Measurements from ENCODE around the gene RBM39.

The RBM39 gene

DNA sequence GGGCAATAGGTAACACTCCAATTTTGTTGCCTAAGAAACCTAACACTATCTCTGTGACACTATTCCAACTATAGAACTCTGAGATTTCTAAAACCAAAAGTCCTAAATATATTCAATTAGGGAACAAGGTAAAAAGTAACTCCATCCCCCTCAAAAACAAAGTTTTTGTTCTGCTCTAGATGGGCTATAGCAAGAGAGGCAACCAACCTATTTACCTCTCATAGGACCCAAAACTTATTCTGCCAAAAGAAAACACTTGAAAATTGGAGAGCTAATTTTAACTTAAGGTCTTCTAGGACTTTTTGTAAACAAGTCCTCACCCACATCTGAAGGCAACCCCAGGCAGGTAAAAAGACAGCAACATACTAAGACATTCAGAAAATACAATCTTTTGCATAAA, 7.7 kb downstream of the RBM39 start:
- TF ChIP-seq, protein P1, sequence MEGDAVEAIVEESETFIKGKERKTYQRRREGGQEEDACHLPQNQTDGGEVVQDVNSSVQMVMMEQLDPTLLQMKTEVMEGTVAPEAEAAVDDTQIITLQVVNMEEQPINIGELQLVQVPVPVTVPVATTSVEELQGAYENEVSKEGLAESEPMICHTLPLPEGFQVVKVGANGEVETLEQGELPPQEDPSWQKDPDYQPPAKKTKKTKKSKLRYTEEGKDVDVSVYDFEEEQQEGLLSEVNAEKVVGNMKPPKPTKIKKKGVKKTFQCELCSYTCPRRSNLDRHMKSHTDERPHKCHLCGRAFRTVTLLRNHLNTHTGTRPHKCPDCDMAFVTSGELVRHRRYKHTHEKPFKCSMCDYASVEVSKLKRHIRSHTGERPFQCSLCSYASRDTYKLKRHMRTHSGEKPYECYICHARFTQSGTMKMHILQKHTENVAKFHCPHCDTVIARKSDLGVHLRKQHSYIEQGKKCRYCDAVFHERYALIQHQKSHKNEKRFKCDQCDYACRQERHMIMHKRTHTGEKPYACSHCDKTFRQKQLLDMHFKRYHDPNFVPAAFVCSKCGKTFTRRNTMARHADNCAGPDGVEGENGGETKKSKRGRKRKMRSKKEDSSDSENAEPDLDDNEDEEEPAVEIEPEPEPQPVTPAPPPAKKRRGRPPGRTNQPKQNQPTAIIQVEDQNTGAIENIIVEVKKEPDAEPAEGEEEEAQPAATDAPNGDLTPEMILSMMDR (conservative IDR thresholded peaks at IDR 0.05; ENCODE audit: low read depth) = no peak
- CTCF ChIA-PET = interaction anchor here (1.1 kb wide), 1 partner anchor 220 kb away, joined by 3 read pairs; the partner anchor contains the start of gene SCAND1
- no peak for DNase-seq (ENCODE audit: low spot score)
- POLR2A ChIA-PET (ENCODE audit: low non-redundant PET) = interaction anchor here (0.6 to 0.7 kb wide), 2 partner anchors 11 to 109 kb away, joined by 3 read pairs; no protein-coding TSS in a partner anchor
- H3K27ac ChIP-seq = no peak overlapping the region

DNA sequence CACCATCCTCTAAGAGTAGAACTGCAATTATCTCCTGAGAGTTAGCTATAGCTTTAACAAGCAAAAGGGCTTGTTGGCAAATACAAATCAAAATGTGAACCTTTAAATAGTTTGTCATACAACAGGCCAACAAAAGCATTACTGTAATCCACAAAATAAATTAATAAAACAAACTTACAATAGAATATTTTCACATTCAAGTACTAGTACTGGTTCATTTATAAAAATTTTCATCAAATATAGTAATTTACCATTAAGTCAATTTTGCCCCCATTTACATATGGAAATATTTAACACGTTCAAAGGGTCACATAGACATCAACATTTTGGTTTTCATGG, 9.4 kb downstream of the RBM39 start:
- CTCF ChIA-PET = no interaction called here
- POLR2A ChIA-PET (ENCODE audit: low non-redundant PET) = no interaction called here
- peak overlapping the region; percentile 6; the same call in 1 of the 2 replicates for H3K27ac ChIP-seq
- no peak for DNase-seq (ENCODE audit: low spot score)
- TF ChIP-seq, protein P1 (conservative IDR thresholded peaks at IDR 0.05; ENCODE audit: low read depth) = no peak

DNA sequence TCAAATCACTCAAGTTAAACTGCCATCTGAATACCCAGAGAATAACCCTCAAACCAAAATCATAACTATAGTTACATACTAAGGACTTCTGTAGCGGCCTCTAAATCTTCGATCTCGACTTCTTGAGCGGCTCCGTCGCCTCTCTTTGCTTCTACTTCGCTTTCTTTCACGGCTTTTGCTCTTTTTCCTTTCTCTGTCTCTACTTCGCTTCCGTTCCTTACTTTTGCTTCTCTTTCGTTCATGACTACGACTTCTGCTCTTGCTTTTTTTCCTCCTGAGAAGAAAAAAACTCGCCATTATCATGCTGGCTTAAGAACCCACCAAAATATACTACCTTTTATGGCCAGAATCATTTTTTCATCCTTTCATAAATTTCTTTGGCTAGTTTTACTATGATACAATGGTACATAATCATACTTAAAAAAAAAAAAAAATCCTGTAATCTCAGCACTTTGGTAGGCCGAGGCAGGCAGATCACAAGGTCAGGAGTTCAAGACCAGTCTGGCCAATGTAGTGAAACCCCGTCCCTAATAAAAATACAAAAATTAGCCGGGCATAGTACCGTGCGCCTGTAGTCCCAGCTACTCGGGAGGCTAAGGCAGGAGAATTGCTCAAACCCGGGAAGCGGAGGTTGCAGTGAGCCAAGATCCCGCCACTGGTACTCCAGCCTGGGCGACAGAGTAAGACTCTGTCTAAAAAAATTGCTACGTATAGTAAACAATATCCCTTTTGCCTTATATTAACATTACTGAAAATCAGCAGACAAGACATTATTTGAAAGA, 10.0 kb downstream of the RBM39 start:
- TF ChIP-seq, protein P1 (conservative IDR thresholded peaks at IDR 0.05; ENCODE audit: low read depth) = no peak
- DNase-seq (ENCODE audit: low spot score) = no peak
- H3K27ac ChIP-seq = no peak overlapping the region
- ChIA-PET POLR2A (ENCODE audit: low non-redundant PET) (no interaction called here), CTCF (no interaction called here)

DNA sequence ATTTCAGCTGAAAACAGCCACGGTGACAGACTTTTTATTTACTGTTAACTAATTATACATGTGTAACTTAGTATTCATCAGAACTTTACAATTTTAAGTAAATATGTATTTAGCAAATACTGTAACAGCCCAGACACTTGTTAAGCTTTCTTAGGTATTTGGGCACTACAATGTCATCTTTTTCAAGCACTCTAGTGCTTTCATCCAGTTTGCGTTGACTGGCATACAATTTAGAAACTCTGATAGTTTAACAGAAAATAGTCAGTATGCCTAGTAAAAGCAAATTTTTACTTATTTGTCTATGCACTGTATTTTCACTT, 10.6 kb downstream of the RBM39 start:
- TF ChIP-seq, protein P1 (conservative IDR thresholded peaks at IDR 0.05; ENCODE audit: low read depth) = no peak
- DNase-seq (ENCODE audit: low spot score) = no peak
- CTCF ChIA-PET = interaction anchor here (1.0 kb wide), 1 partner anchor 8 kb away, joined by 3 read pairs; no protein-coding TSS in a partner anchor
- POLR2A ChIA-PET (ENCODE audit: low non-redundant PET) = no interaction called here
- no peak overlapping the region for H3K27ac ChIP-seq

DNA sequence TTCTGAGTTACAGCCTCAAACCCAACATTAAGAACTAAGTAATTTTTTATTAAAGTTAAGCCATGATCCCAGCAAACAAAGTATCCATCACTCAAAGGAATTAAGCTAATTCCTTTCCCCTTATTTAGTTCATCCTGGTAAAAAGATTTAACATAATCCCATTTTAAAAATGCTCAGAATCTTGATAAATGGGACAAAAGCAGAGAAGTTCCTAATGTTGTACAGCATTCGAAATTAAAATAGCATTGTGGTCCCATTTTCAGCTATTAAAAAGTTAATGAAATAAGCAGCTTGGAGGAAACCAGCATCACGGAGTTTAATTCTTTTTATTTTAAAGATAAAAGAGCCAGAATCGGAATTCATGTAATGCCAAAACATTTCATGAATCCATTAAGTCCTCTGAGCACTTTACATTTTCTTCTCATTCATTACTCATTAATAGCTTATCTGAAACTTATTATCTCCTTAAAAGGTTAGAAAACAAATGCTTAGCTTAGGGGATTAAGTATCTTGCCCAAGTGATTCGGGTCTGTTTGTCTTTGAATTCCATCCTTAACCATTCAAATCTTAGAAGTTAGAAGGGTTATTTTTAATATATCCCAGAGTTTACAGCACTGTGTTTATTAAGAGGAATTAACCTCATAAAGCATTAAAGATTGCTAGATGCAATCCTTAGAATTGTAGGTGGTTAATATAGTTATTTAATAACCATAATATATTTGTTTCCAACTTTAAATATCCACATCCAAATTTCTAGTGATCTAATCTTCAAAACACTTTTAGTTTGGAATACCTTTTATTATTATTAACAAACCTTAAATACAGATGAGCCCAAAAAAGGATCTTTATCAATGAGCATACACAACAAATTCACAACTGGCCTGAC, 11.2 kb downstream of the RBM39 start:
- ChIA-PET POLR2A (ENCODE audit: low non-redundant PET) (interaction anchor here (0.7 kb wide), 1 partner anchor 11 kb away, joined by 3 read pairs; the partner anchor contains the start of gene RBM39), CTCF (interaction anchor here (0.8 to 1.0 kb wide), 2 partner anchors 8 to 23 kb away, joined by 3 read pairs; no protein-coding TSS in a partner anchor)
- no peak for DNase-seq (ENCODE audit: low spot score)
- TF ChIP-seq, protein P1 (conservative IDR thresholded peaks at IDR 0.05; ENCODE audit: low read depth) = no peak
- no peak overlapping the region for H3K27ac ChIP-seq

DNA sequence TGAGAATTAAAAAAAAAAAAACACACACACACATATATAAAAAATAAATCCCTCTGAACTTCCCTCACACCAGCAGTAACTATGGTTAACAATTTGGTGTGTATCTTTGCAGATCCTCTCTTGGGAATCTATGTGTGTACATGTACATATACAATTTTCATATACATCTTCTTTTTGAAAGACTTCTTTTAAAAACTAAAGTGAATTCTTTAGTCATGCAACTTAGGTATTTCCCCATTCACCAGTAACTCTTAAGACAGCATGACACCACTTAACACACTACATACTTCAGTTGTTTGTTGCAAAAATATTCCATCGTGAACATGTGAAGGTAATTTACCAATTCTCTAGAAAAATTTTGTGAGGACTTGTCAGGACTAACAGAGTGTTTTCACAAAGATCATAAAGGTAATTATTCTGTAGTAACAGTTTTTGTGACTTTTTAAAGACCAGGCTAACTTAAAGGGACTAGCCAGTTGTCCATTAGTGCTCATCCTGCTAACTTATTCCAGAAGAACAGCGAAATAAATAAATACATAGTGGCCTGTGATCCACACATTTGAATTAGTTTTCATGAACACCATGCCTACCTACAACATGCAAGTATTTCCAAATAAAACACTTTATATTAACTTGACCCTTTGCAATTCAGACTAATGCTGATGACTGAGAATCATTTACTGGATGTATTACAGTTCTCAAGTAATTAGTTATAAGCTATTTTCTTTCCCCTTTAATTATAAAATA, 12.1 kb downstream of the RBM39 start:
- no peak for DNase-seq (ENCODE audit: low spot score)
- ChIA-PET CTCF (interaction anchor here (0.8 to 1.0 kb wide), 2 partner anchors 9 to 22 kb away, joined by 3 read pairs; no protein-coding TSS in a partner anchor), POLR2A (ENCODE audit: low non-redundant PET) (interaction anchor here (0.7 kb wide), 1 partner anchor 12 kb away, joined by 3 read pairs; the partner anchor contains the start of gene RBM39)
- H3K27ac ChIP-seq = no peak overlapping the region
- TF ChIP-seq, protein P1 (conservative IDR thresholded peaks at IDR 0.05; ENCODE audit: low read depth) = no peak

Data from RWPE1 (cell line).